ENCODE results near the gene TNK1.
"Not testable (repeated sequence)": the region's sequence is repeated elsewhere in the genome, so short reads cannot be mapped to it uniquely, and the experiment has no call there.

TNK1 gene

GRCh38 chr17:7380855-7381683 is at the start of gene TNK1:
Gene TNK1, plus strand, starts transcription at chr17:7381089. Its CDS starts 1,838 bp downstream, at chr17:7382927.
- DNase-seq = no peak

GRCh38 chr17:7332111-7332510 is 48.8 kb upstream of the TNK1 start:
- DNase-seq = no peak

- DNase-seq = peak; percentile 35
These were observed 48.3 kb upstream of the TNK1 start for GRCh38 chr17:7332600-7333069.

- no peak for DNase-seq
These were observed 45.9 kb upstream of the TNK1 start for GRCh38 chr17:7334938-7335538.

GRCh38 chr17:7335765-7336164 is 45.1 kb upstream of the TNK1 start:
- not testable (repeated sequence) for DNase-seq

- DNase-seq = peak; percentile 93
These were observed 44.4 kb upstream of the TNK1 start, which contains the start of gene ACAP1 for GRCh38 chr17:7336240-7337175. Gene ACAP1, plus strand, starts transcription at chr17:7336529. Its CDS starts 206 bp downstream, at chr17:7336735.

GRCh38 chr17:7337600-7337999 is 43.3 kb upstream of the TNK1 start:
- not testable (repeated sequence) for DNase-seq

GRCh38 chr17:7340179-7340578 is 40.7 kb upstream of the TNK1 start:
- DNase-seq = no peak

GRCh38 chr17:7341842-7342241 is 39.0 kb upstream of the TNK1 start:
- no peak for DNase-seq

GRCh38 chr17:7343250-7343649 is 37.6 kb upstream of the TNK1 start:
- DNase-seq = no peak

- no peak for DNase-seq
These were observed 33.9 kb upstream of the TNK1 start for GRCh38 chr17:7346761-7347614.

GRCh38 chr17:7347630-7348477 is 33.0 kb upstream of the TNK1 start:
- no peak for DNase-seq

GRCh38 chr17:7348478-7349242 is 32.2 kb upstream of the TNK1 start:
- DNase-seq = no peak

GRCh38 chr17:7351665-7352502 is 29.0 kb upstream of the TNK1 start, which contains the start of gene KCTD11:
Gene KCTD11, plus strand, starts transcription at chr17:7352162.
- peak; percentile 87 for DNase-seq

- no peak for DNase-seq
These were observed 28.4 kb upstream of the TNK1 start for GRCh38 chr17:7352503-7352889.

GRCh38 chr17:7352910-7353635 is 27.8 kb upstream of the TNK1 start:
- no peak for DNase-seq

- DNase-seq = peak; percentile 49
These were observed 26.5 kb upstream of the TNK1 start for GRCh38 chr17:7354262-7354843.

GRCh38 chr17:7355053-7355452 is 25.8 kb upstream of the TNK1 start, which contains the start of gene TMEM95:
Gene TMEM95, plus strand, starts transcription at chr17:7355156. Its CDS starts 49 bp downstream, at chr17:7355205.
- DNase-seq = no peak

Measured in activated CD4-positive, alpha-beta T cell treated with anti-CD3 and anti-CD28 coated beads, Interleukin-10, Interleukin-2, amounts not matched to agents 100 ng/mL and 50 ng/mL, durations not matched to agents 16 hours and 8 hours (primary cell).